Epithelial cell of proximal tubule (primary cell): Measurements from ENCODE around the gene PPP1R3F. TPM values are rescaled to one million over a fixed set of nuclear protein-coding genes. Genes with fewer than 3 reads are reported as not detected.

Experiments used
- DNase-seq: peaks from one replicate; pipeline ENCODE4 v3.0.0-alpha.2; 2011; ENCODE audit warnings: low read depth
- H3K4me3 ChIP-seq: 2 replicates; pipeline ENCODE4 v1.5.1; 2011; ENCODE audit warnings: low read depth, mild to moderate bottlenecking, low read length
- CTCF ChIP-seq: conservative IDR thresholded peaks from 2 replicates; pipeline ENCODE4 v1.5.1; 2012; ENCODE audit warnings: low read depth, mild to moderate bottlenecking, low read length
- total RNA-seq: library from RNA; depleted of rRNA; stranded (reverse); fragments of >200 nt; gene quantifications from 2 replicates; pipeline ENCODE4 v1.2.3, GENCODE V29; 2015

Gene PPP1R3F
- total RNA-seq, 1 donor from 2014 or later: 2.3 TPM

- TF ChIP-seq CTCF: no peak
- no peak for DNase-seq
- H3K4me3 ChIP-seq: peak overlapping the region; percentile 63
Observed at GRCh38 chrX:49270249-49270921, 792 bp downstream of the PPP1R3F start.

- no peak overlapping the region for H3K4me3 ChIP-seq
- no peak for TF ChIP-seq CTCF
- DNase-seq: no peak
Observed at GRCh38 chrX:49271341-49271740, 1.7 kb downstream of the PPP1R3F start.

- no peak for DNase-seq
- no peak for TF ChIP-seq CTCF
- no peak overlapping the region for H3K4me3 ChIP-seq
Observed at GRCh38 chrX:49272421-49272820, 2.8 kb downstream of the PPP1R3F start.

GRCh38 chrX:49273181-49273727 is 3.7 kb downstream of the PPP1R3F start:
- no peak for TF ChIP-seq CTCF
- no peak overlapping the region for H3K4me3 ChIP-seq
- DNase-seq: no peak

- H3K4me3 ChIP-seq: no peak overlapping the region
- no peak for TF ChIP-seq CTCF
- no peak for DNase-seq
Observed at GRCh38 chrX:49276207-49276606, 6.6 kb downstream of the PPP1R3F start.

GRCh38 chrX:49276671-49277534 is 7.3 kb downstream of the PPP1R3F start:
- H3K4me3 ChIP-seq: no peak overlapping the region
- TF ChIP-seq CTCF: no peak
- DNase-seq: no peak
